ENCODE data around the gene MACROD1. TPM values are rescaled to one million over a fixed set of nuclear protein-coding genes. Genes with fewer than 3 reads are reported as not detected.

MACROD1 gene
- total RNA-seq, 1 donor from 2014 or later = 29.6 TPM

DNA sequence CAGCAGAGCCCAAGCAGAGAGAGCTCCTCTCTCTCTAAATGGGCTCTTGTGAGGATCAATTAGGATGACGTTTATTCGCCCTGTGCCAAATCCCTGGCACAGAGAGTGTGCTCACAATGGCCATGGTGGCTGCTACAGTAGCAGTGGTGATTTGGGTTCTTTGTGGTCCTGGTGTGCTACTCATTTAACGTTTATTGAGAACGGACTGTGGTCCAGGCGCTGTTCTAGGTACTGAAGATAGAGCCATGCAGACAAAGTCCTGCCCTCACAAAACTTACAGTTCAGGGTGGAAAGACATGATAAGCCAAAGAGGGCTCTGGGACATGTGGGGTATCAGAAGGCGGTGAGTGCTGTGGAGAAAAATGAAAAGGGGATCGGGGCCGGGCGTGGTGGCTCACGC, 174.4 kb downstream of the MACROD1 start:
- H3K27me3 Mint-ChIP-seq (ENCODE audit: unreplicated experiment) = no peaks in the 10 kb centered on the region
- no peak overlapping the region for H3K27ac Mint-ChIP-seq (ENCODE audit: unreplicated experiment)
- peaks cover 12% of the 10 kb centered on the region for H3K4me1 Mint-ChIP-seq (ENCODE audit: unreplicated experiment)
- H3K9me3 Mint-ChIP-seq (ENCODE audit: unreplicated experiment) = no peaks in the 10 kb centered on the region
- TF ChIP-seq CTCF (IDR thresholded peaks at IDR 0.05) = no peak
- no peak overlapping the region for H3K4me3 Mint-ChIP-seq (ENCODE audit: unreplicated experiment)
- no peak for DNase-seq (ENCODE audit: extremely low spot score, unreplicated experiment)
- peaks cover 21% of the 10 kb centered on the region for H3K36me3 Mint-ChIP-seq (ENCODE audit: unreplicated experiment)

GRCh38 chr11:63986932-63987513, 178.9 kb downstream of the MACROD1 start:
- H3K36me3 Mint-ChIP-seq (ENCODE audit: unreplicated experiment) = peaks cover 19% of the 10 kb centered on the region

DNA sequence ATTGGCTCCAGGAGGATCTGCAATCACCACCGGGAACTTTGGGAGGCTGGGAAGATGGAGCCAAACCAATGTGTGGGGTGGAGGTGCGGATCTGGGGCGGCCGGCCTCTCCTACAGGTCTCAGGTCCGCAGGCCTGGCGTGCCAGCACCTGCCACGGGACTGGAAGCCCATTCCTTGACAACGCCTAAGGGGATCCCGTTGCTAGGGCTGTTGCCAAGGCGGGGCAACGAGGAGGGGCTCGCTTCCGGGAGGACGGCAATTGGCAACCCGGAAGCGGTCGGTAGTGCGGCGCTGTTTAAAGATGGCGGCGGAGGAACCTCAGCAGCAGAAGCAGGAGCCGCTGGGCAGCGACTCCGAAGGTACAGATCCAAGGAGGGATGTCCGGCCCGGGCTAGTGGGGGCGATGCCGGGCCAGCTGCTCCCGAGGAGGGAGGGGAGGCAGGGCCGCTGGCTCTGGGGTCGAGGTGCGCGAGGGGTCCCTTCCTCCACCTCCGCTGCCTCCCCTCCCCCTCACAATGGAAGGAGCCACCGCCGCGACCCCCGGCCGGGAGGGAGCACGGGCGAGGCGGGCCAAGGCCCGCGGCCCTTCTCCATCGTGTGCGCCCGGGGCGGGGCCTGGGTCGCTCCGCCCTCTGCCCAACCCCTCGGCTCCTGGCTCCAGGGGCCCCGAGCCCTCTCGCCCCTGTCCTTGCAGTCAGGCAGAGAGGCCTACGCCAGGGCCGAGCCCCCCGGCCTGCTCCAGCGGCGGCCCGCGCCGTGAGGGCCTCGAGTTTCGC, 179.6 kb downstream of the MACROD1 start, which contains the start of gene OTUB1:
OTUB1 (plus strand) TSS at position 283 of the 776 bp plus-strand sequence; CDS start at position 302, 19 bp downstream.
- no peaks in the 10 kb centered on the region for H3K27me3 Mint-ChIP-seq (ENCODE audit: unreplicated experiment)
- DNase-seq (ENCODE audit: extremely low spot score, unreplicated experiment) = peak; percentile 97
- no peak for TF ChIP-seq CTCF (IDR thresholded peaks at IDR 0.05)
- peaks cover 33% of the 10 kb centered on the region for H3K4me1 Mint-ChIP-seq (ENCODE audit: unreplicated experiment)
- peak within 1 kb of the TSS; percentile 99 for H3K27ac Mint-ChIP-seq (ENCODE audit: unreplicated experiment)
- H3K4me3 Mint-ChIP-seq (ENCODE audit: unreplicated experiment) = peak within 1 kb of the TSS; percentile 94
- no peaks in the 10 kb centered on the region for H3K9me3 Mint-ChIP-seq (ENCODE audit: unreplicated experiment)
- peaks cover 14% of the 10 kb centered on the region for H3K36me3 Mint-ChIP-seq (ENCODE audit: unreplicated experiment)

More at GRCh38 chr11:63986932-63987513, 178.9 kb downstream of the MACROD1 start:
- H3K27ac Mint-ChIP-seq (ENCODE audit: unreplicated experiment) = peak overlapping the region; percentile 31
- no peaks in the 10 kb centered on the region for H3K9me3 Mint-ChIP-seq (ENCODE audit: unreplicated experiment)
- H3K4me3 Mint-ChIP-seq (ENCODE audit: unreplicated experiment) = peak overlapping the region; percentile 69
- DNase-seq (ENCODE audit: extremely low spot score, unreplicated experiment) = no peak
- H3K4me1 Mint-ChIP-seq (ENCODE audit: unreplicated experiment) = peaks cover 32% of the 10 kb centered on the region
- H3K27me3 Mint-ChIP-seq (ENCODE audit: unreplicated experiment) = no peaks in the 10 kb centered on the region
- no peak for TF ChIP-seq CTCF (IDR thresholded peaks at IDR 0.05)

GRCh38 chr11:63985812-63986155, 180.1 kb downstream of the MACROD1 start:
- DNase-seq (ENCODE audit: extremely low spot score, unreplicated experiment) = no peak
- peak overlapping the region; percentile 94 for H3K4me3 Mint-ChIP-seq (ENCODE audit: unreplicated experiment)
- peak overlapping the region; percentile 99 for H3K27ac Mint-ChIP-seq (ENCODE audit: unreplicated experiment)
- H3K27me3 Mint-ChIP-seq (ENCODE audit: unreplicated experiment) = no peaks in the 10 kb centered on the region
- peaks cover 33% of the 10 kb centered on the region for H3K4me1 Mint-ChIP-seq (ENCODE audit: unreplicated experiment)
- H3K9me3 Mint-ChIP-seq (ENCODE audit: unreplicated experiment) = no peaks in the 10 kb centered on the region
- H3K36me3 Mint-ChIP-seq (ENCODE audit: unreplicated experiment) = peaks cover 10% of the 10 kb centered on the region
- TF ChIP-seq CTCF (IDR thresholded peaks at IDR 0.05) = no peak

DNA sequence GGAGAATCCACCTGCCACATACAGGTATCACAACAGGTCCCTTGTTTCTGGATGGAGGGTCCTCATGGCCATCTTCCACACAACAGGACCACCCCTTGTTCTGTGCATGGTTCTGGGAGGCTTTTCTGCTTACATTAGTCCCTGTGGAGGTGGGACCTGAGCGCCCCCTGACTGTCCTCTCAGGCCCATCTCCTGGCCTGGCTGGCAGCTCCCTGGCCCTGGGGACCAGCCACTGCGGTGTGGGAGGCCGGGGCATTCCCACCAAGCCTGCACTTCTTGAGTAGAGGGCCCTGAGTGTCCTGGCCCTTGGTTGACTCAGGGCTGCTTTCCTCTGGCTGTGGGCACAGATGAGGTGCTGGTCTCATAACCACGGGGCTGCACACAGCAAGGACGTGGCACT, 186.5 kb downstream of the MACROD1 start:
- DNase-seq (ENCODE audit: extremely low spot score, unreplicated experiment) = no peak
- Mint-ChIP-seq H3K4me3 (ENCODE audit: unreplicated experiment) (no peak overlapping the region), H3K36me3 (ENCODE audit: unreplicated experiment) (peaks cover 4% of the 10 kb centered on the region), H3K9me3 (ENCODE audit: unreplicated experiment) (no peaks in the 10 kb centered on the region), H3K27me3 (ENCODE audit: unreplicated experiment) (no peaks in the 10 kb centered on the region), H3K4me1 (ENCODE audit: unreplicated experiment) (peaks cover 47% of the 10 kb centered on the region), H3K27ac (ENCODE audit: unreplicated experiment) (no peak overlapping the region)
- no peak for TF ChIP-seq CTCF (IDR thresholded peaks at IDR 0.05)

Data from osteocyte (in vitro differentiated cells).